ENCODE measurements around the gene OLFML3.

The OLFML3 gene

DNA sequence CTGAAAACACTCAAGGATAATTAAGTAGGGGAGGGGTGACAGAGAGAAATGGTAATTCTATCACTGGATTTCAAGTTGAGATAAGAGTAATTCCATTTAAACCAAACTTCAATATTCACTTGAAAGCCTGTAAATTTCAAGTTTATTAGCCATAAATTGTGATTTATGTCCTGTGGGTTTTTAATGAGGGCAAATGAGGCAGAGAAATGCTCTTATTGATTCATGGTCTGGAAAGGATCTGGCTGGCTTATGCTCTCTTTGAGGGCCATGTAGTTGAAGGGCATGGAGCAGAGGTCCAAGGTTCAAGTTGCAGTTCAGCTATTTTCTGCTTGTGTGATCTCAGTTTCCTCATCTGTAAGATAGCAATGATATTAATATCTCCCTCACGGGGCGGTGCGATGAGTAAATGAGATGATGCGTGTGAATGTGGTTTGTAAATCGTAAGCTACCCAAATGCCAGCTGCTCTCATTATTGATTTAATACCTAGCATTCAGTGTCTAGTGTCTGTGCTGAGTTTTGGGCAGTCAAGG lies 12.3 kb downstream of the OLFML3 start (continued):
- TF ChIP-seq, protein P1, sequence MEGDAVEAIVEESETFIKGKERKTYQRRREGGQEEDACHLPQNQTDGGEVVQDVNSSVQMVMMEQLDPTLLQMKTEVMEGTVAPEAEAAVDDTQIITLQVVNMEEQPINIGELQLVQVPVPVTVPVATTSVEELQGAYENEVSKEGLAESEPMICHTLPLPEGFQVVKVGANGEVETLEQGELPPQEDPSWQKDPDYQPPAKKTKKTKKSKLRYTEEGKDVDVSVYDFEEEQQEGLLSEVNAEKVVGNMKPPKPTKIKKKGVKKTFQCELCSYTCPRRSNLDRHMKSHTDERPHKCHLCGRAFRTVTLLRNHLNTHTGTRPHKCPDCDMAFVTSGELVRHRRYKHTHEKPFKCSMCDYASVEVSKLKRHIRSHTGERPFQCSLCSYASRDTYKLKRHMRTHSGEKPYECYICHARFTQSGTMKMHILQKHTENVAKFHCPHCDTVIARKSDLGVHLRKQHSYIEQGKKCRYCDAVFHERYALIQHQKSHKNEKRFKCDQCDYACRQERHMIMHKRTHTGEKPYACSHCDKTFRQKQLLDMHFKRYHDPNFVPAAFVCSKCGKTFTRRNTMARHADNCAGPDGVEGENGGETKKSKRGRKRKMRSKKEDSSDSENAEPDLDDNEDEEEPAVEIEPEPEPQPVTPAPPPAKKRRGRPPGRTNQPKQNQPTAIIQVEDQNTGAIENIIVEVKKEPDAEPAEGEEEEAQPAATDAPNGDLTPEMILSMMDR (tag by site-specific recombination; IDR thresholded peaks at IDR 0.05): no peak
- TF ChIP-seq, protein P2, sequence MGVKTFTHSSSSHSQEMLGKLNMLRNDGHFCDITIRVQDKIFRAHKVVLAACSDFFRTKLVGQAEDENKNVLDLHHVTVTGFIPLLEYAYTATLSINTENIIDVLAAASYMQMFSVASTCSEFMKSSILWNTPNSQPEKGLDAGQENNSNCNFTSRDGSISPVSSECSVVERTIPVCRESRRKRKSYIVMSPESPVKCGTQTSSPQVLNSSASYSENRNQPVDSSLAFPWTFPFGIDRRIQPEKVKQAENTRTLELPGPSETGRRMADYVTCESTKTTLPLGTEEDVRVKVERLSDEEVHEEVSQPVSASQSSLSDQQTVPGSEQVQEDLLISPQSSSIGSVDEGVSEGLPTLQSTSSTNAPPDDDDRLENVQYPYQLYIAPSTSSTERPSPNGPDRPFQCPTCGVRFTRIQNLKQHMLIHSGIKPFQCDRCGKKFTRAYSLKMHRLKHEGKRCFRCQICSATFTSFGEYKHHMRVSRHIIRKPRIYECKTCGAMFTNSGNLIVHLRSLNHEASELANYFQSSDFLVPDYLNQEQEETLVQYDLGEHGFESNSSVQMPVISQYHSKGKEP (tag by site-specific recombination; IDR thresholded peaks at IDR 0.05): peak; percentile 75; the same call in 1 of the 2 replicates
- no peak for TF ChIP-seq ZNF350 (tag by site-specific recombination; IDR thresholded peaks at IDR 0.05)
- peak; percentile 69 for TF ChIP-seq ZNF558 (tag by site-specific recombination; IDR thresholded peaks at IDR 0.05)
- TF ChIP-seq, protein P3, sequence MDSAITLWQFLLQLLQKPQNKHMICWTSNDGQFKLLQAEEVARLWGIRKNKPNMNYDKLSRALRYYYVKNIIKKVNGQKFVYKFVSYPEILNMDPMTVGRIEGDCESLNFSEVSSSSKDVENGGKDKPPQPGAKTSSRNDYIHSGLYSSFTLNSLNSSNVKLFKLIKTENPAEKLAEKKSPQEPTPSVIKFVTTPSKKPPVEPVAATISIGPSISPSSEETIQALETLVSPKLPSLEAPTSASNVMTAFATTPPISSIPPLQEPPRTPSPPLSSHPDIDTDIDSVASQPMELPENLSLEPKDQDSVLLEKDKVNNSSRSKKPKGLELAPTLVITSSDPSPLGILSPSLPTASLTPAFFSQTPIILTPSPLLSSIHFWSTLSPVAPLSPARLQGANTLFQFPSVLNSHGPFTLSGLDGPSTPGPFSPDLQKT (IDR thresholded peaks at IDR 0.05; ENCODE audit: borderline replicate concordance, low read depth, low read length): no peak
- no peak for TF ChIP-seq MEIS1 (CRISPR knock-in tag; IDR thresholded peaks at IDR 0.05; ENCODE audit: borderline replicate concordance)
- no peak for TF ChIP-seq ZNF311 (tag by site-specific recombination; IDR thresholded peaks at IDR 0.05; ENCODE audit: borderline replicate concordance)
- TF ChIP-seq ZNF169 (tag by site-specific recombination; IDR thresholded peaks at IDR 0.05): no peak
- no peak for TF ChIP-seq ZNF785 (tag by site-specific recombination; IDR thresholded peaks at IDR 0.05)
- TF ChIP-seq, protein P4, sequence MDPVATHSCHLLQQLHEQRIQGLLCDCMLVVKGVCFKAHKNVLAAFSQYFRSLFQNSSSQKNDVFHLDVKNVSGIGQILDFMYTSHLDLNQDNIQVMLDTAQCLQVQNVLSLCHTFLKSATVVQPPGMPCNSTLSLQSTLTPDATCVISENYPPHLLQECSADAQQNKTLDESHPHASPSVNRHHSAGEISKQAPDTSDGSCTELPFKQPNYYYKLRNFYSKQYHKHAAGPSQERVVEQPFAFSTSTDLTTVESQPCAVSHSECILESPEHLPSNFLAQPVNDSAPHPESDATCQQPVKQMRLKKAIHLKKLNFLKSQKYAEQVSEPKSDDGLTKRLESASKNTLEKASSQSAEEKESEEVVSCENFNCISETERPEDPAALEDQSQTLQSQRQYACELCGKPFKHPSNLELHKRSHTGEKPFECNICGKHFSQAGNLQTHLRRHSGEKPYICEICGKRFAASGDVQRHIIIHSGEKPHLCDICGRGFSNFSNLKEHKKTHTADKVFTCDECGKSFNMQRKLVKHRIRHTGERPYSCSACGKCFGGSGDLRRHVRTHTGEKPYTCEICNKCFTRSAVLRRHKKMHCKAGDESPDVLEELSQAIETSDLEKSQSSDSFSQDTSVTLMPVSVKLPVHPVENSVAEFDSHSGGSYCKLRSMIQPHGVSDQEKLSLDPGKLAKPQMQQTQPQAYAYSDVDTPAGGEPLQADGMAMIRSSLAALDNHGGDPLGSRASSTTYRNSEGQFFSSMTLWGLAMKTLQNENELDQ (tag by site-specific recombination; IDR thresholded peaks at IDR 0.05; ENCODE audit: low read depth): 0 out of 2 replicates have a peak, but pooled peaks have one; percentile 27
- no peak for TF ChIP-seq EGR2 (tag by site-specific recombination; IDR thresholded peaks at IDR 0.05; ENCODE audit: low read depth)
- no peak for TF ChIP-seq ZNF571 (tag by site-specific recombination; IDR thresholded peaks at IDR 0.05)
- TF ChIP-seq ZEB2 (tag by site-specific recombination; IDR thresholded peaks at IDR 0.05): peak; percentile 88
- no peak for TF ChIP-seq ZNF114 (tag by site-specific recombination; IDR thresholded peaks at IDR 0.05)
- TF ChIP-seq BCL11A (tag by site-specific recombination; IDR thresholded peaks at IDR 0.05; ENCODE audit: low read depth): no peak; the same call in 1 of the 2 replicates
- TF ChIP-seq, protein P5, sequence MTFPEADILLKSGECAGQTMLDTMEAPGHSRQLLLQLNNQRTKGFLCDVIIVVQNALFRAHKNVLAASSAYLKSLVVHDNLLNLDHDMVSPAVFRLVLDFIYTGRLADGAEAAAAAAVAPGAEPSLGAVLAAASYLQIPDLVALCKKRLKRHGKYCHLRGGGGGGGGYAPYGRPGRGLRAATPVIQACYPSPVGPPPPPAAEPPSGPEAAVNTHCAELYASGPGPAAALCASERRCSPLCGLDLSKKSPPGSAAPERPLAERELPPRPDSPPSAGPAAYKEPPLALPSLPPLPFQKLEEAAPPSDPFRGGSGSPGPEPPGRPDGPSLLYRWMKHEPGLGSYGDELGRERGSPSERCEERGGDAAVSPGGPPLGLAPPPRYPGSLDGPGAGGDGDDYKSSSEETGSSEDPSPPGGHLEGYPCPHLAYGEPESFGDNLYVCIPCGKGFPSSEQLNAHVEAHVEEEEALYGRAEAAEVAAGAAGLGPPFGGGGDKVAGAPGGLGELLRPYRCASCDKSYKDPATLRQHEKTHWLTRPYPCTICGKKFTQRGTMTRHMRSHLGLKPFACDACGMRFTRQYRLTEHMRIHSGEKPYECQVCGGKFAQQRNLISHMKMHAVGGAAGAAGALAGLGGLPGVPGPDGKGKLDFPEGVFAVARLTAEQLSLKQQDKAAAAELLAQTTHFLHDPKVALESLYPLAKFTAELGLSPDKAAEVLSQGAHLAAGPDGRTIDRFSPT (tag by site-specific recombination; IDR thresholded peaks at IDR 0.05): peak; percentile 53; the same call in 1 of the 2 replicates
- TF ChIP-seq, protein P6, sequence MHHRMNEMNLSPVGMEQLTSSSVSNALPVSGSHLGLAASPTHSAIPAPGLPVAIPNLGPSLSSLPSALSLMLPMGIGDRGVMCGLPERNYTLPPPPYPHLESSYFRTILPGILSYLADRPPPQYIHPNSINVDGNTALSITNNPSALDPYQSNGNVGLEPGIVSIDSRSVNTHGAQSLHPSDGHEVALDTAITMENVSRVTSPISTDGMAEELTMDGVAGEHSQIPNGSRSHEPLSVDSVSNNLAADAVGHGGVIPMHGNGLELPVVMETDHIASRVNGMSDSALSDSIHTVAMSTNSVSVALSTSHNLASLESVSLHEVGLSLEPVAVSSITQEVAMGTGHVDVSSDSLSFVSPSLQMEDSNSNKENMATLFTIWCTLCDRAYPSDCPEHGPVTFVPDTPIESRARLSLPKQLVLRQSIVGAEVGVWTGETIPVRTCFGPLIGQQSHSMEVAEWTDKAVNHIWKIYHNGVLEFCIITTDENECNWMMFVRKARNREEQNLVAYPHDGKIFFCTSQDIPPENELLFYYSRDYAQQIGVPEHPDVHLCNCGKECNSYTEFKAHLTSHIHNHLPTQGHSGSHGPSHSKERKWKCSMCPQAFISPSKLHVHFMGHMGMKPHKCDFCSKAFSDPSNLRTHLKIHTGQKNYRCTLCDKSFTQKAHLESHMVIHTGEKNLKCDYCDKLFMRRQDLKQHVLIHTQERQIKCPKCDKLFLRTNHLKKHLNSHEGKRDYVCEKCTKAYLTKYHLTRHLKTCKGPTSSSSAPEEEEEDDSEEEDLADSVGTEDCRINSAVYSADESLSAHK (tag by site-specific recombination; IDR thresholded peaks at IDR 0.05): peak; percentile 93
- no peak for TF ChIP-seq ZNF214 (tag by site-specific recombination; IDR thresholded peaks at IDR 0.05; ENCODE audit: borderline replicate concordance)
- TF ChIP-seq ZIC2 (tag by site-specific recombination; IDR thresholded peaks at IDR 0.05): no peak
- TF ChIP-seq, protein P7, sequence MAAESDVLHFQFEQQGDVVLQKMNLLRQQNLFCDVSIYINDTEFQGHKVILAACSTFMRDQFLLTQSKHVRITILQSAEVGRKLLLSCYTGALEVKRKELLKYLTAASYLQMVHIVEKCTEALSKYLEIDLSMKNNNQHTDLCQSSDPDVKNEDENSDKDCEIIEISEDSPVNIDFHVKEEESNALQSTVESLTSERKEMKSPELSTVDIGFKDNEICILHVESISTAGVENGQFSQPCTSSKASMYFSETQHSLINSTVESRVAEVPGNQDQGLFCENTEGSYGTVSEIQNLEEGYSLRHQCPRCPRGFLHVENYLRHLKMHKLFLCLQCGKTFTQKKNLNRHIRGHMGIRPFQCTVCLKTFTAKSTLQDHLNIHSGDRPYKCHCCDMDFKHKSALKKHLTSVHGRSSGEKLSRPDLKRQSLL (tag by site-specific recombination; IDR thresholded peaks at IDR 0.05): 0 out of 2 replicates have a peak, but pooled peaks have one; percentile 6
- no peak for TF ChIP-seq PRDM1 (tag by site-specific recombination; IDR thresholded peaks at IDR 0.05)
- no peak for TF ChIP-seq ZNF548 (tag by site-specific recombination; IDR thresholded peaks at IDR 0.05)
- peak; percentile 86 for TF ChIP-seq ZNF610 (tag by site-specific recombination; IDR thresholded peaks at IDR 0.05; ENCODE audit: borderline replicate concordance)
- peak; percentile 70; the same call in 1 of the 2 replicates for TF ChIP-seq ZNF394 (tag by site-specific recombination; IDR thresholded peaks at IDR 0.05; ENCODE audit: borderline replicate concordance)
- peak; percentile 58; the same call in 1 of the 2 replicates for TF ChIP-seq KLF1 (tag by site-specific recombination; IDR thresholded peaks at IDR 0.05)
- no peak for TF ChIP-seq ZNF529 (tag by site-specific recombination; IDR thresholded peaks at IDR 0.05; ENCODE audit: insufficient replicate concordance)
- TF ChIP-seq MZF1 (tag by site-specific recombination; IDR thresholded peaks at IDR 0.05; ENCODE audit: borderline replicate concordance): no peak; the same call in 1 of the 2 replicates

Data from HEK293 (cell line).